Upper lobe of left lung (tissue), 4 donors: ENCODE data around the gene ARHGEF38.

Source experiments
- EP300 ChIP-seq, 4 donors: sonication (generic); formaldehyde crosslinking; IDR thresholded peaks; one replicate each; pipeline ENCODE4 v1.5.1; 2017; ENCODE audit warnings: antibody characterized with exemption in 4 of 4, control low read depth in 2 of 4
- POLR2A ChIP-seq, 4 donors: fragments of 450-650 bp; IDR thresholded peaks; one replicate each; pipeline ENCODE4 v1.5.1; 2016 to 2017; ENCODE audit warnings: antibody characterized with exemption in 4 of 4, mild to moderate bottlenecking in 2 of 4
- POLR2AphosphoS5 ChIP-seq, 2 donors: sonication (generic); formaldehyde crosslinking; IDR thresholded peaks; one replicate each; pipeline ENCODE4 v1.5.1; 2017; ENCODE audit warnings: antibody characterized with exemption in 2 of 2
- TF ChIP-seq, protein P1 (sequence below), 6 experiments: fragments of 450-650 bp in 4 of 6; fragments of 200-600 bp in 2 of 6; sonication (generic) in 2 of 6; IDR thresholded peaks; one replicate each; pipeline ENCODE4 v1.5.1; 2016 to 2019; ENCODE audit warnings: antibody characterized with exemption in 6 of 6

GRCh38 chr4:105603158-105603557, 50.7 kb downstream of the ARHGEF38 start:
- TF ChIP-seq, protein P1, sequence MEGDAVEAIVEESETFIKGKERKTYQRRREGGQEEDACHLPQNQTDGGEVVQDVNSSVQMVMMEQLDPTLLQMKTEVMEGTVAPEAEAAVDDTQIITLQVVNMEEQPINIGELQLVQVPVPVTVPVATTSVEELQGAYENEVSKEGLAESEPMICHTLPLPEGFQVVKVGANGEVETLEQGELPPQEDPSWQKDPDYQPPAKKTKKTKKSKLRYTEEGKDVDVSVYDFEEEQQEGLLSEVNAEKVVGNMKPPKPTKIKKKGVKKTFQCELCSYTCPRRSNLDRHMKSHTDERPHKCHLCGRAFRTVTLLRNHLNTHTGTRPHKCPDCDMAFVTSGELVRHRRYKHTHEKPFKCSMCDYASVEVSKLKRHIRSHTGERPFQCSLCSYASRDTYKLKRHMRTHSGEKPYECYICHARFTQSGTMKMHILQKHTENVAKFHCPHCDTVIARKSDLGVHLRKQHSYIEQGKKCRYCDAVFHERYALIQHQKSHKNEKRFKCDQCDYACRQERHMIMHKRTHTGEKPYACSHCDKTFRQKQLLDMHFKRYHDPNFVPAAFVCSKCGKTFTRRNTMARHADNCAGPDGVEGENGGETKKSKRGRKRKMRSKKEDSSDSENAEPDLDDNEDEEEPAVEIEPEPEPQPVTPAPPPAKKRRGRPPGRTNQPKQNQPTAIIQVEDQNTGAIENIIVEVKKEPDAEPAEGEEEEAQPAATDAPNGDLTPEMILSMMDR (IDR thresholded peaks at IDR 0.05) = no peak
- TF ChIP-seq POLR2A (IDR thresholded peaks at IDR 0.05) (no peak), POLR2AphosphoS5 (IDR thresholded peaks at IDR 0.05) (no peak), EP300 (IDR thresholded peaks at IDR 0.05) (no peak)
